ENCODE measurements around the gene ARHGEF4. TPM values are rescaled to one million over a fixed set of nuclear protein-coding genes. Genes with fewer than 3 reads are reported as not detected.

Gene ARHGEF4
- total RNA-seq, 1 donor from 2014 or later: 11.1 TPM

- TF ChIP-seq CTCF (IDR thresholded peaks at IDR 0.05): no peak
- intact Hi-C loops (cut with DNase I): no loop called here
- H3K27ac ChIP-seq: no peak overlapping the region
- H3K27me3 ChIP-seq: no peaks in the 10 kb centered on the region
- ATAC-seq (no peak), DNase-seq (no peak)
- no peaks in the 10 kb centered on the region for H3K9me3 ChIP-seq
- no peaks in the 10 kb centered on the region for H3K4me1 ChIP-seq
- H3K36me3 ChIP-seq: no peaks in the 10 kb centered on the region
- no peak overlapping the region for H3K4me3 ChIP-seq
These were observed 160.0 kb downstream of the ARHGEF4 start for GRCh38 chr2:130996691-130997090.

- no peak for TF ChIP-seq CTCF (IDR thresholded peaks at IDR 0.05)
- ATAC-seq (no peak), DNase-seq (no peak)
- H3K9me3 ChIP-seq: no peaks in the 10 kb centered on the region
- no peak overlapping the region for H3K4me3 ChIP-seq
- no peaks in the 10 kb centered on the region for H3K4me1 ChIP-seq
- intact Hi-C loops (cut with DNase I): no loop called here
- H3K36me3 ChIP-seq: no peaks in the 10 kb centered on the region
- no peak overlapping the region for H3K27ac ChIP-seq
- no peaks in the 10 kb centered on the region for H3K27me3 ChIP-seq
These were observed 160.5 kb downstream of the ARHGEF4 start for GRCh38 chr2:130997198-130997597.

GRCh38 chr2:130998561-130998960, 161.8 kb downstream of the ARHGEF4 start:
- no peak for DNase-seq
- ATAC-seq: no peak
- no peaks in the 10 kb centered on the region for H3K4me1 ChIP-seq
- no peaks in the 10 kb centered on the region for H3K27me3 ChIP-seq
- H3K9me3 ChIP-seq: no peaks in the 10 kb centered on the region
- H3K27ac ChIP-seq: no peak overlapping the region
- TF ChIP-seq CTCF (IDR thresholded peaks at IDR 0.05): no peak
- intact Hi-C loops (cut with DNase I): no loop called here
- H3K36me3 ChIP-seq: no peaks in the 10 kb centered on the region
- no peak overlapping the region for H3K4me3 ChIP-seq

GRCh38 chr2:131004446-131005209, 167.9 kb downstream of the ARHGEF4 start:
- DNase-seq: no peak
- ATAC-seq: peak; percentile 19
- intact Hi-C loops (cut with DNase I): no loop called here
- Histone ChIP-seq H3K4me3 (no peak overlapping the region), H3K9me3 (no peaks in the 10 kb centered on the region), H3K27me3 (no peaks in the 10 kb centered on the region), H3K4me1 (no peaks in the 10 kb centered on the region), H3K36me3 (no peaks in the 10 kb centered on the region), H3K27ac (no peak overlapping the region)
- TF ChIP-seq CTCF (IDR thresholded peaks at IDR 0.05): no peak

GRCh38 chr2:131005216-131005935, 168.7 kb downstream of the ARHGEF4 start:
- intact Hi-C loops (cut with DNase I): no loop called here
- H3K27ac ChIP-seq: no peak overlapping the region
- H3K4me1 ChIP-seq: no peaks in the 10 kb centered on the region
- no peak overlapping the region for H3K4me3 ChIP-seq
- no peak for TF ChIP-seq CTCF (IDR thresholded peaks at IDR 0.05)
- ATAC-seq (peak; percentile 34), DNase-seq (no peak)
- H3K27me3 ChIP-seq: no peaks in the 10 kb centered on the region
- no peaks in the 10 kb centered on the region for H3K36me3 ChIP-seq
- H3K9me3 ChIP-seq: no peaks in the 10 kb centered on the region
